Esophagus muscularis mucosa (tissue), 4 donors: ENCODE results near the gene TSC22D2. TPM values are rescaled to one million over a fixed set of nuclear protein-coding genes. Genes with fewer than 3 reads are reported as not detected.
A peak's percentile ranks its signal among the peaks of the same experiment; 100 is the strongest.

Experiments
- DNase-seq: peaks from one replicate; pipeline ENCODE4 v3.0.0-alpha.2; 2017; ENCODE audit errors: extremely low spot score
- H3K27ac ChIP-seq, 4 donors: fragments of 200-600 bp; sonication (generic); replicated peaks in 1 of 4; 1 replicate in 3 of 4; 2 replicates in 1 of 4; pipeline ENCODE4 v1.5.1; 2016 to 2019; ENCODE audit warnings: mild to moderate bottlenecking in 1 of 4
- H3K27me3 ChIP-seq, 4 donors: fragments of 200-600 bp; sonication (generic); one replicate each; pipeline versions ENCODE4 v1.5.1 to v1.6.0; 2016 to 2019
- H3K36me3 ChIP-seq, 4 donors: fragments of 200-600 bp; sonication (generic); one replicate each; pipeline ENCODE4 v1.5.1; 2016 to 2019
- H3K4me1 ChIP-seq, 4 donors: fragments of 200-600 bp; sonication (generic); one replicate each; pipeline ENCODE4 v1.5.1; 2016 to 2019
- H3K4me3 ChIP-seq, 4 donors: fragments of 200-600 bp; sonication (generic); 1 replicate in 2 of 4; 2 replicates in 2 of 4; pipeline ENCODE4 v1.5.1; 2016 to 2019; ENCODE audit warnings: mild to moderate bottlenecking in 4 of 4, moderate library complexity in 1 of 4
- H3K9me3 ChIP-seq, 4 donors: fragments of 200-600 bp; sonication (generic); 1 replicate in 3 of 4; 2 replicates in 1 of 4; pipeline ENCODE4 v1.5.1; 2016 to 2019
- EP300 ChIP-seq: sonication (generic); formaldehyde crosslinking; IDR thresholded peaks from one replicate; pipeline ENCODE4 v1.6.1; 2017; ENCODE audit warnings: antibody characterized with exemption
- POLR2A ChIP-seq: fragments of 450-650 bp; IDR thresholded peaks from one replicate; pipeline ENCODE4 v1.6.1; 2017; ENCODE audit warnings: antibody characterized with exemption, moderate library complexity, mild to moderate bottlenecking, low read depth
- POLR2AphosphoS5 ChIP-seq, 2 donors: sonication (generic); formaldehyde crosslinking; IDR thresholded peaks; one replicate each; pipeline ENCODE4 v1.6.1; 2017; ENCODE audit warnings: antibody characterized with exemption in 2 of 2
- WGBS: methylation state at CpG from one replicate; pipeline ENCODE4 v1.1.5; 2018; 5-methylcytosine and 5-hydroxymethylcytosine counted together
- intact Hi-C: fragments of 100-400 bp; cut with DNase I; formaldehyde crosslinking; loops from one replicate; pipeline ENCODE4 v1.15.1; 2023
- total RNA-seq, 4 donors: library from RNA; depleted of rRNA; stranded (reverse); fragments of >200 nt; gene quantifications; one replicate each; pipeline versions ENCODE4 v1.1.0 to v1.2.1, GENCODE V29; 2016
- TF ChIP-seq, protein P1 (sequence below), 3 experiments: fragments of 200-600 bp in 2 of 3; fragments of 450-650 bp in 1 of 3; sonication (generic) in 2 of 3; IDR thresholded peaks; one replicate each; pipeline ENCODE4 v1.5.1; 2017 to 2019; ENCODE audit warnings: antibody characterized with exemption in 3 of 3, mild to moderate bottlenecking in 2 of 3, moderate library complexity in 1 of 3

TSC22D2 gene
- total RNA-seq, 4 donors from 2014 or later = 19.1 to 27.1 (median 21.2) TPM

DNA sequence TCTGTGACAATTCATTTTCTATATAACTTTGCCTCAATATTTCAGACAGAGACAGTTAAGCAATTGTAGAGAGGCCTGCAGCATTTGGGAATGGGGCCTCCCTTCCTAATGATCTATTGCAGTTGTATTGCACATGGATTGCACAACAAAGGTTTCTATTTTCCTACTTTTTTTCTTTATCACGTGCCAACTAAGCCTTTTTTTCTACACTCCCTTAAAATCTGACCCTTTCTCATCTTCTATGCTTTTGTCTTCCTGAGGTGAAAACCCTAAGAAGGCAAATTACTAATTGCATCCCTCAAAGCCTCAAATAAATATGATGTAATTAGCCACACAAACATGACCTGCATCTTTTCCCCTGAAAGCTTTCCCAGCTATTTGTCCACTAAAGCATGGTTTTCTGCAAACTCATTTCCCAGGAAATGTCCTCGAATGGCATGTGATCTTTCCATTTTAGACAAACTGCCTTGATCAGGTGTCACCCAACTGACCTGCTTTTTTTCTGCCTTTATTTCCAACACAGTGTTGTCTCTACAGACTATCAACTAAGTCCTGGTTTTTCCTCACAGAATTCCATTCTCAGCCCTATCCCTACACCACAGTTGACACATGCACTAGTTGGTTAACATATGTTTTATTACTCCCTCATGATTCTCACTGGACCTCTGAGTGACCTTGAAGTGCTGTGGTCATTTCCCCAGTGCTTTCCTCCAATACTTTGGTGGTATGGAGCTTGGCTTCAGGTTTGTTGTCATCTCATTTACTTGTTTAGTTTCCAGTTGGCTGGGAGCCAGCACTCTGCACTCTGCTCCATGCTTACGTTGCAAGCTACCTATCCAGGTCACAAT is 31.9 kb upstream of the TSC22D2 start:
- no peak for DNase-seq
- Histone ChIP-seq H3K27ac (no peak overlapping the region), H3K27me3 (no peaks in the 10 kb centered on the region), H3K36me3 (no peaks in the 10 kb centered on the region), H3K4me1 (peaks cover 5 to 15% (median 13%) of the 10 kb centered on the region in 4 donors), H3K4me3 (no peak overlapping the region), H3K9me3 (no peaks in the 10 kb centered on the region)
- 55% methylated on average over 3 of the region's 3 CpGs for WGBS
- intact Hi-C loops = loop anchor here (10.0 kb wide), 1 partner anchor 141 kb away; no protein-coding TSS in a partner anchor
- TF ChIP-seq EP300 = no peak
- peak in 1 of 2 donors; percentile 17 for TF ChIP-seq POLR2AphosphoS5 (IDR thresholded peaks at IDR 0.05)

DNA sequence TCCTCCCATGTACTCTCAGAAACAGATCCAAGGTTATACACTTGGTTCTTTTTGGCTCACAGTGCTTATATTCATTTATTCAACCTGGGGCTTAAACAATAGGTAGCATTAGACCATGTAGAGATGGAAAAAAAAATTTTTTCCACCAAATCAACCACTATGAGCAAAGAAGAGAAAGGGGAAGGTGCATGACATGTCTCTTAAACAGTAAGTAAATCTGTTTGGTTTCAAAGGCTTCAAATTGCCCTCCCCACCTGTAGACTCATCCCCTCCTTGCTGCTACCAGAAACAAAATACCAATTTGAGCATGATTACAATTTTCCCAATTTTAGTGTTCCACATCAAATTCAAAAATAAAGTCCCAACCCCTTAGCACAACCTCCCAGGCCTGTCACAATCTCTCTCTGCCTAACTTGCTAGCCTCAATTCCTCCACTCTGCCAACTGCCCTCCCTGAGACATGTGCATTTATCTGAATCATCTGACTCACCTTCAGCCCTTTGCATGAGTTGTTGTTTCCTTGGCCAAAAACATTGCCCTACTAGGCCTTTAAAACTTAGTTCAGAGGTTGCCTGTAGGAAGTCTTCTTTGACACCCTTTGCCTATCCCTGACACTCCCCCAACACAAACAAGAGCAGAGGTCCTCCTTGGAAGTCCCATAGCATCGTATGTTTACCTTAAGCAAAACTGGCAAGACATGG is 30.3 kb upstream of the TSC22D2 start:
- no peak for TF ChIP-seq POLR2A
- WGBS = 92% methylated on average over 1 of the region's 1 CpG
- intact Hi-C loops = loop anchor here (10.0 kb wide), 1 partner anchor 143 kb away; no protein-coding TSS in a partner anchor

DNA sequence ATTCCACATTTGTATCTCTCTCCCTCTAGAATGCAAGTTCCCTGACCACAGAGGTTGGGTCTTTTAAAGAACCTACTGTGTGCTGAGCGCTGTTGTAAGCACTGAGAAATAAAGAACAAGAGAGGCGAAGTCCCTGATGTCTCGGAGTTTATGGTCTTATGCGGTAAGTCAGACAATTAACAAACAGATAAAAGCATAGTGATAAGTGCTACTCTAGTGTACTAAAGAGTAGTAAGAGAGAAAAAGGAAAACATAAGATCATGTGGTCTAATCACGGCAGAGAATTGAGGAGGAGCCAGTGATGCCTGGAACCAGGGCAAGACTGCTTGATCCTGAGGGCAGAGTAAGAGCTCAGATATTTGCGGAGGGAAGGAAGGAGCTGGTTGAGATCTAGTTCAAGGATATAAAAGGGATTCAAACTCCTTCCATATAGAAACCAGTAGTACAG is 29.8 kb upstream of the TSC22D2 start:
- no peak for TF ChIP-seq POLR2A
- no peak for TF ChIP-seq POLR2AphosphoS5 (IDR thresholded peaks at IDR 0.05)
- no peak for TF ChIP-seq EP300
- TF ChIP-seq, protein P1, sequence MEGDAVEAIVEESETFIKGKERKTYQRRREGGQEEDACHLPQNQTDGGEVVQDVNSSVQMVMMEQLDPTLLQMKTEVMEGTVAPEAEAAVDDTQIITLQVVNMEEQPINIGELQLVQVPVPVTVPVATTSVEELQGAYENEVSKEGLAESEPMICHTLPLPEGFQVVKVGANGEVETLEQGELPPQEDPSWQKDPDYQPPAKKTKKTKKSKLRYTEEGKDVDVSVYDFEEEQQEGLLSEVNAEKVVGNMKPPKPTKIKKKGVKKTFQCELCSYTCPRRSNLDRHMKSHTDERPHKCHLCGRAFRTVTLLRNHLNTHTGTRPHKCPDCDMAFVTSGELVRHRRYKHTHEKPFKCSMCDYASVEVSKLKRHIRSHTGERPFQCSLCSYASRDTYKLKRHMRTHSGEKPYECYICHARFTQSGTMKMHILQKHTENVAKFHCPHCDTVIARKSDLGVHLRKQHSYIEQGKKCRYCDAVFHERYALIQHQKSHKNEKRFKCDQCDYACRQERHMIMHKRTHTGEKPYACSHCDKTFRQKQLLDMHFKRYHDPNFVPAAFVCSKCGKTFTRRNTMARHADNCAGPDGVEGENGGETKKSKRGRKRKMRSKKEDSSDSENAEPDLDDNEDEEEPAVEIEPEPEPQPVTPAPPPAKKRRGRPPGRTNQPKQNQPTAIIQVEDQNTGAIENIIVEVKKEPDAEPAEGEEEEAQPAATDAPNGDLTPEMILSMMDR (IDR thresholded peaks at IDR 0.05) = no peak
- Histone ChIP-seq H3K4me1 (no peaks in the 10 kb centered on the region), H3K27me3 (no peaks in the 10 kb centered on the region), H3K4me3 (no peak overlapping the region), H3K9me3 (no peaks in the 10 kb centered on the region), H3K27ac (no peak overlapping the region), H3K36me3 (no peaks in the 10 kb centered on the region)
- WGBS = 95% methylated on average over 6 of the region's 6 CpGs
- DNase-seq = peak; percentile 45
- intact Hi-C loops = loop anchor here (10.0 kb wide), 1 partner anchor 144 kb away; no protein-coding TSS in a partner anchor

More for the DNA sequence above, 30.3 kb upstream of the TSC22D2 start:
- Histone ChIP-seq H3K36me3 (no peaks in the 10 kb centered on the region), H3K4me1 (peaks cover 0 to under 1% (median under 1%) of the 10 kb centered on the region in 4 donors), H3K27ac (no peak overlapping the region), H3K27me3 (no peaks in the 10 kb centered on the region), H3K4me3 (no peak overlapping the region), H3K9me3 (no peaks in the 10 kb centered on the region)
- DNase-seq = peak; percentile 68

DNA sequence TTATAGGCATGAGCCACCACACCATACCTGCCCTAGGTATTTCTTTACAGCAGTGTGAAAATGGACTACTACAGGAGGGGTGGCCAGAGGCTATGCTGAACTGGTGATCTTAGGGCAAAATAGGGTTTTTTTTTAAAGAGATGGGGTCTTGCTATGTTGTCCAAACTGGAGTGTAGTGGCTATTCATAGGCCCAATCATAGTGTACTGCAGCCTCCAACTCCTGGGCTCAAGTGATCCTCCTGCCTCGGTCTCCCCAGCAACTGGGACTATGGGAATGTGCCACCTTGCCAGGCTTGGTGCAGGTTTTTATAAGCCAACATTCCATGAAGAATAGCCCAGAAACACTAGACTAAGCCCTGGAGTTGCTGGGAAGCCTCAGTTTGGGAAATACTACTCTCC is 28.6 kb upstream of the TSC22D2 start:
- H3K4me3 ChIP-seq = no peak overlapping the region
- intact Hi-C loops = loop anchor here (10.0 kb wide), 1 partner anchor 145 kb away; no protein-coding TSS in a partner anchor
- 100% methylated on average over 1 of the region's 1 CpG for WGBS

DNA sequence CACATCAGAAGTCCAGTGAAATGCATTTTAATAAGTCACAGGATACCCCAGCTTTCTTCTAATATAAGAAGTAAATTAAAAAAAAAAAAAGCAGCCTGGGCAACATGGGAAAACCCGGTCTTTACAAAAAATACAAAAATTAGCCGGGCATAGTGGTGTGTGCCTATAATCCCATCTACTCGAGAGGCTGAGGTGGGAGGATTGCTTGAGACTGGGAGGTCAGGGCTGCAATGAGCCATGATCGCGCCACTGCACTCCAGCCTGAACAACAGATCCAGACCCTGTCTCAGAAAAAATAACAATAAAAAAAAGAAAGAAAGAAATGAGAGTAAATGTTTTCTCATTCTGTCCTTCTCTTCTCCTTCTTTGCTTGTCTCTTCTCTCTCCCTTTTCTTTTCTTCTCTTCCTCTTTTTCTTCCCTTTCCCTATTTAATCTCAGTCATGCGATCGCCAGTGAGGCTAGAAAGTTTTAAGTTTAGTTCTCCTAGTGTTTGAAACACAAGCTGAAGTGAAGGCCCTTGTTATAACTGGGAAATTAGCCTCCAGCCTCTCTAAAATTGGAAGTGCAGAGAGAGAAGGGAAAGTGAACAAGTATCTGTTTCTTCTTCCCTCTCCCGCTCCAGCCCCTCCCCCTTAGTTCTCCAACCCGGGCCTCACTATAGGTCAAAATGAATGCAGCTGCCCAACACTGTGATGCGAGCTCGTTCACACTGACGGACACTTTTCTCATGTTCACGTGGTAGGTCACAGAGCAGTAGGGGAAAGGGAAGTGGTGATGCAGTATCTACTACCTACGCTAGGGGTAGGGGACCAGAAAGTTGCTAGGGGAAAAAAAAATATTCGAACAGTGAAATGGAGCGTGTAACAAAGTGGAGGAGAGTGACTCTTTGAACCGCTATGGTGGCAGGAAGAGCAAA is 23.5 kb upstream of the TSC22D2 start:
- Histone ChIP-seq H3K4me3 (peak overlapping the region in 1 of 4 donors; percentile 25), H3K4me1 (peaks cover 0 to 4% (median 0%) of the 10 kb centered on the region in 4 donors), H3K27me3 (no peaks in the 10 kb centered on the region), H3K27ac (no peak overlapping the region), H3K9me3 (no peaks in the 10 kb centered on the region), H3K36me3 (no peaks in the 10 kb centered on the region)
- TF ChIP-seq POLR2AphosphoS5 (IDR thresholded peaks at IDR 0.05) (peak in 1 of 2 donors; percentile 12), EP300 (no peak), POLR2A (no peak)
- TF ChIP-seq, protein P1 (IDR thresholded peaks at IDR 0.05) = peak in 1 of 3 experiments; percentile 18
- no peak for DNase-seq
- intact Hi-C loops = no loop called here
- 63% methylated on average over 17 of the region's 17 CpGs for whole genome bisulfite sequencing

More for the DNA sequence above, 28.6 kb upstream of the TSC22D2 start:
- H3K4me1 ChIP-seq = no peaks in the 10 kb centered on the region
- DNase-seq = no peak
- no peak overlapping the region for H3K27ac ChIP-seq
- H3K27me3 ChIP-seq = no peaks in the 10 kb centered on the region
- H3K9me3 ChIP-seq = no peaks in the 10 kb centered on the region
- TF ChIP-seq EP300 = no peak
- TF ChIP-seq POLR2AphosphoS5 (IDR thresholded peaks at IDR 0.05) = no peak
- no peak for TF ChIP-seq POLR2A
- TF ChIP-seq, protein P1 (IDR thresholded peaks at IDR 0.05) = no peak
- H3K36me3 ChIP-seq = no peaks in the 10 kb centered on the region
